Activated CD4-positive, alpha-beta T cell treated with anti-CD3 and anti-CD28 coated beads, Interleukin-2, Interleukin-4, amounts not matched to agents 100 ng/mL and 50 ng/mL, durations not matched to agents 16 hours and 8 hours (primary cell): ENCODE data around the gene CCDC158.
A peak's percentile ranks its signal among the peaks of the same experiment; 100 is the strongest.
"Not testable (repeated sequence)": the region's sequence is repeated elsewhere in the genome, so short reads cannot be mapped to it uniquely, and the experiment has no call there.

ENCODE experiments used
- DNase-seq: peaks from one replicate; pipeline ENCODE4 v3.0.0-alpha.2; 2020; ENCODE audit warnings: low spot score

CCDC158 gene

GRCh38 chr4:76430519-76431388 is 9.8 kb upstream of the CCDC158 start:
- peak; percentile 30 for DNase-seq

GRCh38 chr4:76429636-76430035 is 8.7 kb upstream of the CCDC158 start:
- DNase-seq = no peak

- DNase-seq = no peak
Measured at GRCh38 chr4:76426272-76426671, 5.3 kb upstream of the CCDC158 start.

GRCh38 chr4:76423159-76423558 is 2.2 kb upstream of the CCDC158 start:
- DNase-seq = not testable (repeated sequence)

- DNase-seq = no peak
Measured at GRCh38 chr4:76420188-76420761, 666 bp downstream of the CCDC158 start.

GRCh38 chr4:76410636-76411035 is 10.3 kb downstream of the CCDC158 start:
- no peak for DNase-seq

- DNase-seq = no peak
Measured at GRCh38 chr4:76407440-76408119, 13.4 kb downstream of the CCDC158 start.

- no peak for DNase-seq
Measured at GRCh38 chr4:76406081-76406480, 14.9 kb downstream of the CCDC158 start.

GRCh38 chr4:76401654-76402053 is 19.3 kb downstream of the CCDC158 start:
- DNase-seq = no peak

GRCh38 chr4:76388160-76388908 is 32.6 kb downstream of the CCDC158 start:
- DNase-seq = no peak

- DNase-seq = no peak
Measured at GRCh38 chr4:76386566-76387305, 34.2 kb downstream of the CCDC158 start.

GRCh38 chr4:76385974-76386373 is 35.0 kb downstream of the CCDC158 start:
- no peak for DNase-seq

- no peak for DNase-seq
Measured at GRCh38 chr4:76384052-76384451, 36.9 kb downstream of the CCDC158 start.

GRCh38 chr4:76383001-76383400 is 37.9 kb downstream of the CCDC158 start:
- DNase-seq = no peak

GRCh38 chr4:76381986-76382385 is 39.0 kb downstream of the CCDC158 start:
- DNase-seq = no peak

GRCh38 chr4:76380561-76380960 is 40.4 kb downstream of the CCDC158 start:
- no peak for DNase-seq

GRCh38 chr4:76377911-76378310 is 43.0 kb downstream of the CCDC158 start:
- DNase-seq = peak; percentile 42

GRCh38 chr4:76377481-76377901 is 43.5 kb downstream of the CCDC158 start:
- DNase-seq = no peak

GRCh38 chr4:76376534-76376933 is 44.4 kb downstream of the CCDC158 start:
- no peak for DNase-seq

- no peak for DNase-seq
Measured at GRCh38 chr4:76375703-76376102, 45.2 kb downstream of the CCDC158 start.

GRCh38 chr4:76374798-76375197 is 46.1 kb downstream of the CCDC158 start:
- DNase-seq = no peak
